HL-60 (cell line): Measurements from ENCODE around the gene PTPRN2.

Experiments used
- DNase-seq, 2 experiments: peaks; one replicate each; pipeline ENCODE4 v3.0.0-alpha.2; 2010 to 2020; ENCODE audit warnings: low read depth in 1 of 2, low spot score in 1 of 2
- H3K27ac ChIP-seq: fragments of 250-450 bp; sonication (Bioruptor Pico); replicated peaks from 2 replicates; pipeline ENCODE4 v1.5.1; 2020; ENCODE audit warnings: mild to moderate bottlenecking, moderate library complexity
- H3K27me3 ChIP-seq: fragments of 250-450 bp; sonication (Bioruptor Pico); 2 replicates; pipeline ENCODE4 v1.5.1; 2021; ENCODE audit warnings: mild to moderate bottlenecking, moderate library complexity; ENCODE audit not compliant: insufficient read depth, poor library complexity, severe bottlenecking
- H3K4me3 ChIP-seq: replicated peaks from 2 replicates; pipeline ENCODE4 v1.5.1; 2011; ENCODE audit warnings: mild to moderate bottlenecking, control low read depth, low read length; ENCODE audit not compliant: insufficient read depth
- CTCF ChIP-seq: IDR thresholded peaks from one replicate; pipeline ENCODE4 v1.5.1; 2011; ENCODE audit warnings: low read length, control low read depth, inconsistent platforms; ENCODE audit not compliant: insufficient read depth
- GABPA ChIP-seq: IDR thresholded peaks from 2 replicates; pipeline ENCODE4 v1.6.1; 2012; ENCODE audit warnings: low read depth
- POLR2AphosphoS5 ChIP-seq: IDR thresholded peaks from 2 replicates; pipeline ENCODE4 v1.6.1; 2012; ENCODE audit warnings: low read depth
- REST ChIP-seq: IDR thresholded peaks from 2 replicates; pipeline ENCODE4 v1.6.1; 2012; ENCODE audit warnings: low read depth; ENCODE audit not compliant: insufficient replicate concordance
- SPI1 ChIP-seq: IDR thresholded peaks from 2 replicates; pipeline ENCODE4 v1.6.1; 2012; ENCODE audit warnings: low read depth, mild to moderate bottlenecking, borderline replicate concordance

PTPRN2 gene

GRCh38 chr7:158320328-158320727 lies 267.3 kb downstream of the PTPRN2 start:
- TF ChIP-seq GABPA (no peak), REST (no peak), POLR2AphosphoS5 (no peak), SPI1 (no peak), CTCF (no peak)
- no peaks in the 10 kb centered on the region for H3K27me3 ChIP-seq
- DNase-seq: no peak
- H3K4me3 ChIP-seq: no peak overlapping the region
- no peak overlapping the region for H3K27ac ChIP-seq

GRCh38 chr7:158318511-158318913 lies 269.1 kb downstream of the PTPRN2 start:
- no peak for DNase-seq
- Histone ChIP-seq H3K27me3 (no peaks in the 10 kb centered on the region), H3K27ac (no peak overlapping the region), H3K4me3 (no peak overlapping the region)
- no peak for TF ChIP-seq SPI1
- no peak for TF ChIP-seq POLR2AphosphoS5

GRCh38 chr7:158317238-158318205 lies 270.1 kb downstream of the PTPRN2 start:
- Histone ChIP-seq H3K27me3 (no peaks in the 10 kb centered on the region), H3K27ac (no peak overlapping the region), H3K4me3 (no peak overlapping the region)
- no peak for TF ChIP-seq REST
- no peak for TF ChIP-seq POLR2AphosphoS5
- no peak for TF ChIP-seq SPI1
- TF ChIP-seq CTCF: no peak
- no peak for TF ChIP-seq GABPA
- no peak for DNase-seq

- Histone ChIP-seq H3K27me3 (no peaks in the 10 kb centered on the region), H3K4me3 (no peak overlapping the region), H3K27ac (no peak overlapping the region)
- no peak for DNase-seq
- TF ChIP-seq POLR2AphosphoS5 (no peak), SPI1 (no peak), REST (no peak), GABPA (no peak), CTCF (no peak)
Observed at GRCh38 chr7:158316466-158317031, 271.1 kb downstream of the PTPRN2 start.
